Muscle of arm (tissue), 12 donors: ENCODE measurements around the gene WWOX. TPM values are rescaled to one million over a fixed set of nuclear protein-coding genes. Genes with fewer than 3 reads are reported as not detected.

Experiments
- DNase-seq: peaks from one replicate; pipeline ENCODE4 v3.0.0-alpha.2; 2013
- polyA plus RNA-seq, 12 donors: library from polyadenylated mRNA; unstranded; fragments of 120-200 nt; gene quantifications; one replicate each; pipeline ENCODE4 v1.2.1, GENCODE V29; 2013; ENCODE audit not compliant: insufficient read length in 12 of 12

The WWOX gene
- polyA plus RNA-seq, 12 donors, result 7.4 to 17.2 (median 10.9) TPM; not detected in 2

- DNase-seq, result no peak
Observed at GRCh38 chr16:79055251-79055970, 956.0 kb downstream of the WWOX start.

GRCh38 chr16:79061181-79061580 lies 961.7 kb downstream of the WWOX start:
- no peak for DNase-seq

GRCh38 chr16:79062336-79062735 lies 962.9 kb downstream of the WWOX start:
- no peak for DNase-seq

GRCh38 chr16:79062821-79063220 lies 963.4 kb downstream of the WWOX start:
- peak; percentile 71 for DNase-seq

GRCh38 chr16:79064256-79064972 lies 965.0 kb downstream of the WWOX start:
- DNase-seq, result no peak

GRCh38 chr16:79066561-79066960 lies 967.1 kb downstream of the WWOX start:
- DNase-seq, result no peak

GRCh38 chr16:79067600-79067999 lies 968.1 kb downstream of the WWOX start:
- DNase-seq, result no peak

- DNase-seq, result no peak
Observed at GRCh38 chr16:79069121-79069520, 969.7 kb downstream of the WWOX start.

- no peak for DNase-seq
Observed at GRCh38 chr16:79069633-79070032, 970.2 kb downstream of the WWOX start.

- DNase-seq, result no peak
Observed at GRCh38 chr16:79071424-79071823, 972.0 kb downstream of the WWOX start.

- no peak for DNase-seq
Observed at GRCh38 chr16:79072517-79072916, 973.1 kb downstream of the WWOX start.

- no peak for DNase-seq
Observed at GRCh38 chr16:79073566-79073965, 974.1 kb downstream of the WWOX start.

GRCh38 chr16:79074541-79074940 lies 975.1 kb downstream of the WWOX start:
- no peak for DNase-seq

- DNase-seq, result no peak
Observed at GRCh38 chr16:79074951-79075350, 975.5 kb downstream of the WWOX start.

GRCh38 chr16:79076047-79076767 lies 976.8 kb downstream of the WWOX start:
- no peak for DNase-seq

- DNase-seq, result no peak
Observed at GRCh38 chr16:79077346-79077745, 977.9 kb downstream of the WWOX start.

- no peak for DNase-seq
Observed at GRCh38 chr16:79079656-79080420, 980.4 kb downstream of the WWOX start.

- DNase-seq, result no peak
Observed at GRCh38 chr16:79081297-79082066, 982.0 kb downstream of the WWOX start.

- no peak for DNase-seq
Observed at GRCh38 chr16:79082970-79083369, 983.5 kb downstream of the WWOX start.

GRCh38 chr16:79083508-79084299 lies 984.2 kb downstream of the WWOX start:
- no peak for DNase-seq
